Neutrophil (primary cell): ENCODE results near the gene NFIB.

Source experiments
- H3K27ac ChIP-seq: fragments of 200-600 bp; sonication (generic); 2 replicates; pipeline ENCODE4 v1.5.1; 2016; ENCODE audit warnings: mild to moderate bottlenecking, moderate library complexity
- H3K27me3 ChIP-seq: fragments of 200-600 bp; sonication (generic); 2 replicates; pipeline ENCODE4 v1.6.0; 2016; ENCODE audit warnings: mild to moderate bottlenecking
- H3K36me3 ChIP-seq: fragments of 200-600 bp; sonication (generic); 2 replicates; pipeline ENCODE4 v1.5.1; 2017
- H3K4me1 ChIP-seq, 2 experiments: fragments of 200-600 bp in 1 of 2; sonication (generic) in 1 of 2; 1 replicate in 1 of 2; 2 replicates in 1 of 2; pipeline versions ENCODE4 v1.5.1 to v1.6.1; 2013 to 2016; ENCODE audit warnings: low read depth in 1 of 2, low read length in 1 of 2, mild to moderate bottlenecking in 1 of 2, moderate library complexity in 1 of 2; ENCODE audit not compliant: control insufficient read depth in 1 of 2, insufficient read depth in 1 of 2
- H3K4me3 ChIP-seq, 2 experiments: fragments of 200-600 bp in 1 of 2; sonication (generic) in 1 of 2; 1 replicate in 1 of 2; 2 replicates in 1 of 2; pipeline ENCODE4 v1.5.1; 2013 to 2016; ENCODE audit warnings: low read depth in 1 of 2, low read length in 1 of 2, mild to moderate bottlenecking in 1 of 2, moderate library complexity in 1 of 2
- H3K9me3 ChIP-seq: fragments of 200-600 bp; sonication (generic); 2 replicates; pipeline ENCODE4 v1.5.1; 2016
- TF ChIP-seq, protein P1 (sequence below): fragments of 200-600 bp; sonication (generic); IDR thresholded peaks from 2 replicates; pipeline ENCODE4 v1.5.1; 2016; ENCODE audit warnings: antibody characterized with exemption

NFIB gene

DNA sequence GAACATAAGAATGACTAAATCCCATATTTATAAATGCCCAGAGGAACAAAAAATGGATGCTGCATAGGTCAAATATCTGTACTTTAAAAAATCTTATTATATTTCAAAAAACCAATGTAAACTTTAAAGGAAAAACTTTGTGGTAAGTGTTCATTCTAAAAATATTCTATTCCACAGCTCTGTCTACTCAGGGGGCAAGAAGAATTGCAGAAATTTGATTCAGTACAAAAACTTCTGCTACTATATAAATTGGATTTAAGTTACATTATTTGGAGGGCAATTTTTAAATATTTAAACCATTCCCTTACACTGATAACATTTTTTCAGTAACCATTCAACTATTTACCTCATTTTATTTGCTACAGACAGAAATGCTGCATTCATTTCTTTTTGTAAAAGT, 32.1 kb downstream of the NFIB start:
- Histone ChIP-seq H3K4me3 (no peak overlapping the region), H3K27ac (no peak overlapping the region), H3K27me3 (no peaks in the 10 kb centered on the region), H3K36me3 (no peaks in the 10 kb centered on the region), H3K4me1 (no peaks in the 10 kb centered on the region), H3K9me3 (no peaks in the 10 kb centered on the region)
- TF ChIP-seq, protein P1, sequence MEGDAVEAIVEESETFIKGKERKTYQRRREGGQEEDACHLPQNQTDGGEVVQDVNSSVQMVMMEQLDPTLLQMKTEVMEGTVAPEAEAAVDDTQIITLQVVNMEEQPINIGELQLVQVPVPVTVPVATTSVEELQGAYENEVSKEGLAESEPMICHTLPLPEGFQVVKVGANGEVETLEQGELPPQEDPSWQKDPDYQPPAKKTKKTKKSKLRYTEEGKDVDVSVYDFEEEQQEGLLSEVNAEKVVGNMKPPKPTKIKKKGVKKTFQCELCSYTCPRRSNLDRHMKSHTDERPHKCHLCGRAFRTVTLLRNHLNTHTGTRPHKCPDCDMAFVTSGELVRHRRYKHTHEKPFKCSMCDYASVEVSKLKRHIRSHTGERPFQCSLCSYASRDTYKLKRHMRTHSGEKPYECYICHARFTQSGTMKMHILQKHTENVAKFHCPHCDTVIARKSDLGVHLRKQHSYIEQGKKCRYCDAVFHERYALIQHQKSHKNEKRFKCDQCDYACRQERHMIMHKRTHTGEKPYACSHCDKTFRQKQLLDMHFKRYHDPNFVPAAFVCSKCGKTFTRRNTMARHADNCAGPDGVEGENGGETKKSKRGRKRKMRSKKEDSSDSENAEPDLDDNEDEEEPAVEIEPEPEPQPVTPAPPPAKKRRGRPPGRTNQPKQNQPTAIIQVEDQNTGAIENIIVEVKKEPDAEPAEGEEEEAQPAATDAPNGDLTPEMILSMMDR, result no peak

DNA sequence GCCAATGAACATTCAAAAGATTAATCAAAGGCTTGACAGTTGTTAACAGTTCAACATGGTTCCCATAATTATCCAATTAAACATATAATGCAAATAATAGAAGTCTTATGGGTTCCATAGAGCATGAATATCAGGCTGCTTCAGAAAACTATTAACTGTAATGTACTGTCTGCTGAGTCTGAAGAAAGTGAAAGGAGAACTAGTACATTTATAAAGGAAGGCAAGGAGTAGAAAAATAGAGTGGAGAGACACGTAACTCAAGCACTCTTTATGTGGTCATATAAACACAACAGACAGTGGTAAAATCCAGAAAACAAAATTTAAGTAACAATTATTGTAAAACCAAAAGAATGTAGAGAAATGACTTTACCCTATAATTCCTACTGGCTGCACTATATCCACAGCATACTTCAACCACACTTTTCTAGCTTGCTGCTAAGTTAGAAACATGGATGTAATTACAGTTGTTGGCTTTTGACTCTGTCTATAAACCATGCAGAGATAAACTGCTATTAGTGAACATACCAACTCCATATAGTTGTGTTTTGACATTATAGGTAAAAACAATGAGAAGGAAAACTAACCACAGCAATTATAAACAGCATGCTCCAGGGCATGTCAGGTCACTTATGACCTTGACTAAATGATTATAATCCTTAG, 32.7 kb downstream of the NFIB start:
- TF ChIP-seq, protein P1, result no peak
- Histone ChIP-seq H3K27ac (no peak overlapping the region), H3K36me3 (no peaks in the 10 kb centered on the region), H3K27me3 (no peaks in the 10 kb centered on the region), H3K4me3 (no peak overlapping the region), H3K4me1 (no peaks in the 10 kb centered on the region), H3K9me3 (no peaks in the 10 kb centered on the region)

GRCh38 chr9:14279671-14280070, 34.3 kb downstream of the NFIB start:
- Histone ChIP-seq H3K4me3 (no peak overlapping the region), H3K27me3 (peaks cover 9% of the 10 kb centered on the region), H3K36me3 (no peaks in the 10 kb centered on the region), H3K9me3 (no peaks in the 10 kb centered on the region), H3K4me1 (no peaks in the 10 kb centered on the region), H3K27ac (no peak overlapping the region)
- TF ChIP-seq, protein P1, result no peak

DNA sequence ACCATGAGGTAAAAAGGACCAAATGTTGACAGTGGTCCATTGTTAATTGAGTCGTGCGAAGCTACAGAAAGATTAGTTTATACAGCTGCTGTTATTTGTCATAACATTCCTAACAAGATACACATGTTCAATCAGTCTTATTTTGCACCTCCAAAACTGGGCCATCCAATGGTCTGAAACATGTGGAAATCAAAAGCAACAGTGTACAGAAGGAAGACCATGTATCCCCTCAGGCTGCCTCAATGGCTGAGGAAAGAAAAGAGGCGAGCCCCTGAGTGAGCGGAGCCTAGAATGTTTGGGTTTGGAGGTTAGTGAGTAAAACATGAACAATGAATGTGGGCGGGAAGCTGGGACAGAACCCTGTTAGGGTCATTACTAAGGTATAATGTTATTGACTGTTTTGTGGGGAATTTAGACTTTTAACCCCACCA, 35.6 kb downstream of the NFIB start:
- TF ChIP-seq, protein P1, result no peak
- Histone ChIP-seq H3K36me3 (no peaks in the 10 kb centered on the region), H3K4me1 (no peaks in the 10 kb centered on the region), H3K27me3 (peaks cover 23% of the 10 kb centered on the region), H3K9me3 (no peaks in the 10 kb centered on the region), H3K27ac (no peak overlapping the region), H3K4me3 (no peak overlapping the region)

DNA sequence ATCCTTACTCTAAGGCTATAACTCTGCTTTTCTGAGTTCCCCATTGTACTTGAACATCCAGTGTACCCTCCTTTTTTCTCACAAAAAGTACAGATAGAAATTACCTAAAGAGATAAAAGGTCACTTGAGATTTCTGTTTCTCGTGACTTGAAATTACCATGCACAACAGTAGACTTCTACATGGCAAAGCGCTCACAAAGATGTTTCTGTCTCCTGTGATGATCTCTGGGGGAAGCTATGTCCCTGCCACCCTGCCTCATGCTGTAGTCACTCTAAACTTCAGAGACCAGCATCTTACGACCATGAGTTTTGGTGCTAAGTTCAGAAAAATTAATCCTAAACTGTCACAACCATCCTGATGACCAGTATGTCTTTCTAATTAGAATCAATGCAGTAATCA, 36.2 kb downstream of the NFIB start:
- H3K27ac ChIP-seq, result no peak overlapping the region
- H3K36me3 ChIP-seq, result no peaks in the 10 kb centered on the region
- TF ChIP-seq, protein P1, result no peak
- no peaks in the 10 kb centered on the region for H3K9me3 ChIP-seq
- H3K4me1 ChIP-seq, result no peaks in the 10 kb centered on the region
- peaks cover 28% of the 10 kb centered on the region for H3K27me3 ChIP-seq
- no peak overlapping the region for H3K4me3 ChIP-seq

DNA sequence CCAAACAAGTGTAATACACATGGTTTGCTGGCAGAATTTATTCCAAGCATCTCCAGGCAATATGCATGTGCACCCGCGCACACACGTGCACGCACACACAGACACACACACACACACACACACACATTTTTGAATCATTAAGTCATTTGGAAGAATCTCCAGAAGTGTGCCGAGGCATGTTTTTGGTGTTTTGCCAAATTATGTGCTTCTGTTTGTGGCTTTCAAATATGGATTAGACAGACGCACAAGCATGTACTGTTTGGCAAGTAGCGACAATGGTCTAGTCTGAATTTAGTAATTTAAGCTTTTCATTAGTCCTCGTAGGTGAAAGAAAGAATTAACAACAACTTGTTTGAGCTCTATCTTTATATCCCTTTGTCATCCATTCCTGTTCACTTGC, 36.7 kb downstream of the NFIB start:
- Histone ChIP-seq H3K27ac (no peak overlapping the region), H3K27me3 (peaks cover 29% of the 10 kb centered on the region), H3K4me3 (no peak overlapping the region), H3K36me3 (no peaks in the 10 kb centered on the region), H3K9me3 (no peaks in the 10 kb centered on the region), H3K4me1 (no peaks in the 10 kb centered on the region)
- TF ChIP-seq, protein P1, result no peak
